Daoy (cell line): ENCODE data around the gene LYSMD1. TPM values are rescaled to one million over a fixed set of nuclear protein-coding genes. Genes with fewer than 3 reads are reported as not detected.
"Not testable (repeated sequence)": the region's sequence is repeated elsewhere in the genome, so short reads cannot be mapped to it uniquely, and the experiment has no call there.

Source experiments
- DNase-seq: peaks from one replicate; pipeline ENCODE4 v3.0.0-alpha.2; 2015; ENCODE audit warnings: low read depth
- total RNA-seq: library from RNA; depleted of rRNA; stranded (reverse); fragments of >200 nt; shearing (Covaris generic); gene quantifications from 2 replicates; pipeline ENCODE4 v1.2.3, GENCODE V29; 2014; rRNA removed

Gene LYSMD1
- 11.4 and 13.4 TPM in 2 replicates for total RNA-seq

DNA sequence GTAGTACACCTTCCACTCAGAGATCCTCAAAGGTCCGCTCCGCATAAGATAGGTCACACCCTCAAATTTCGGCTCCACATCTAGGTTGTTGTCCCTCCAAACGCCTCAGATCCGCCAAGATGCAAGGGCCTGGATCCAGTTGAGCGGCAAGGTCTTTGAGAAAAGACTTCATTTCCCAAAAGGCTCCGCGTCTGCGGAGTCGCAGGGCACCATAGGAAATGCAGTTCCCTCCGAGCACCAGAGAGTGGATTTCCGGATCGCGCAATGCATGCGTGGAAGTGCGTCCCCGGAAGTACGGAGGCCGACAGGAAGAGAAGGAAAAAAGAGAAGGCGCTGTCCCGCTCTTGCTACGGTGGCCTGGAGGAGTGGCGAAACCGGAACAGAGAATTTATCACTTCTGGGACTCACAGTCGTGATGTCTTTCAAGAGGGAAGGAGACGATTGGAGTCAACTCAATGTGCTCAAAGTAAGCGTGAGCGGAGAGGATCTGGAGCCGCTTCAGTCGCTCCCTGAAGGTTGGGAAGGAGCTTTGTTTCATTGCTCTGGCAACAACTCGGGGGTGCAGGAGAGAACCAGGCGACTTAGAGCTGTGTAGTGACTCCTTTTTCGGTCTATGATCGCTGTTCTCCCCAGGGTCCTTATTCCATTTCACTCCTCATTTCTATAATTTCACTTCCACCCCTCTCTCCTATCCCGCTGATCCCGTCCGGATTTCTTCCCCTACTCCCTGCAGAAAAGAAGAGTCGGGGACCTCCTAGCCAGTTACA lies at the start of gene LYSMD1, which contains the start of gene SCNM1:
TSS of gene LYSMD1 (minus strand) at position 165 of the 767 bp plus-strand sequence. CDS start 644 bp downstream, outside the sequence.
TSS of gene SCNM1 (plus strand) at position 407 of the 767 bp plus-strand sequence. CDS start at position 416, 9 bp downstream.
- DNase-seq, result peak; percentile 99

DNA sequence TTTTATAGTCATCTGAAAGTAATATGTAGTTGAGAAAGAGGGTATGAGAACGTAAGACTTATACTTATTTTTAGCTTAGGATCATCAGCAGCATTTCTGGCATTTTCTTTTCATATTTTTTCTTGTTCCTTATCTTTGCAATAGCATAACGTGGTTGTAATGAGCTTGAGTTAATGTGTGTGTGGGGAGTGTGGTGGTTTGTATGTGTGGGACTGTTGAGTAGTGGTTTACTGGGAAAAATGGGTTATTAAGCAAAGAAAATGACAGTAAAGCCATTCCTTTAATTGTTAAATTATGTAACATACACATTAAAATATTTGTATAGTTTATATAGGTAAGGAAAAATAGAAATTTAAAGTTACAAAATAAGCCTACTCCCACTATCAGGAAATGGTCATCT lies 47.9 kb upstream of the LYSMD1 start:
- no peak for DNase-seq

- DNase-seq, result no peak
Observed at GRCh38 chr1:151211972-151212705, 46.4 kb upstream of the LYSMD1 start.

- DNase-seq, result no peak
Observed at GRCh38 chr1:151210830-151211229, 45.1 kb upstream of the LYSMD1 start.

DNA sequence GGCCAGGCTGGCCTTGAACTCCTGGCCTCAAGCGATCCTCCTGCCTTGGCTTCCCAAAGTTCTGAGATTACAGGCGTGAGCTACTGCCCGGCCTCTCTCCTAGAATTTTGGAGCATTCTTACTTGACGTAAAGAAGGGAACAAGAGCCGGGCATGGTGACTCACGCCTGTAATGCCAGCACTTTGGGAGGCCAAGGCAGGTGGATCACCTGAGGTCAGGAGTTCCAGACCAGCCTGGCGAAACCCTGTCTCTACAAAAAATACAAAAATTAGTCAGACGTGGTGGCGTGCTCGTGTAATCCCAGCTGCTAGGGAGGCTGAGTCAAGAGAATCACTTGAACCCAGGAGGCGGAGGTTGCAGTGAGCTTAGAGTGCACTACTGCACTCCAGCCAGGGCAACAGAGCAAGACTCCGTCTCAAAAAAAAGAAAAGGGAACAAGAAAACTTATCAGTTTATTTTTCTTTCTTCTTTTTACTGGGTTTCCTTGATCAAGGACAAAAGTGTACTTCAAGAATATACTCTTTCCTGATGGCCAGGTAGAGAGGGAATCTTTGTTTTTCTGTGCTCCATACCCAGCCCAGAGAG lies 39.8 kb upstream of the LYSMD1 start:
- not testable (repeated sequence) for DNase-seq

- peak; percentile 63 for DNase-seq
Observed at GRCh38 chr1:151199873-151200581, 34.3 kb upstream of the LYSMD1 start.

DNA sequence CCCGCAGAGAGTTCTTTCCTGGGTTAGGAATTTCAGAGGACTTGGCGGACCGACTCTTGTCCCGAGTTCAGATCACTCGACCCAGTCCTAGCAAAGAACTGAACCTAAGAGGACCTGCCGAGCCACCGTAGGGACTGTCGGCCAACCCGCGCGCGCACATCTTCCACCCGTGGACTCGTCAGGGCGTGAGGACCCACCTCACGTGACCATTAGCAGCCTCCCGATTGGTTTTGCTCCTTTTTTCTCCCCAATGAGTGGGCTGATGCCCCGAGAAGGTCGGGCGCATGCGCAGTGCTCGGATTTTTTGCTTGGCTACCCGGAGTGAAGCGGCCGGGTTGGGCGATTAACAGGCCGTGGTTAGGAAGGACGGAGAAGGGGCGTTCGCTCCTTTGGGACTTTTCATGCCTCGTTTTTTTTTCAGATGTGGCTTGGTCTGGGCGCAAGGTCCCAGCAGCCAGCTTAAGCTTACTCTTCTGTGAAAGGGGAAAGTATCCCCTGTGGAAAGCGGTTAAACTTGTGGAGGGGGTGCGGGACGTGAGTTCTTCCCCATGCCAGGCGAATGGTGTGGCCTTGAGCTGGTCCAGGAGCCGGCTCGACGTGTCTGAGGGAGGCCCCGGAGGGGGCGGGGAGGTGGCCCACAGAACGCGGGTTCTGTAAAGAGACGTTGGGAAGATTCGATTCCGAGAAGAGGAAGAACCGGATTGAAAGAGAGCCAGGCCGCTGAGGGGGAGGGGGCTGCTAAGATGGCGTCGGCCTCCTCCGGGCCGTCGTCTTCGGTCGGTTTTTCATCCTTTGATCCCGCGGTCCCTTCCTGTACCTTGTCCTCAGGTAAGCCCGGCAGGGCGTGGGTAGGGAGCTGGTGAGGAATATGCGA lies 32.8 kb upstream of the LYSMD1 start, which contains the start of gene PIP5K1A:
TSS of gene PIP5K1A (plus strand) at position 299 of the 874 bp plus-strand sequence. CDS start at position 744, 445 bp downstream.
- peak; percentile 98 for DNase-seq

- peak; percentile 7 for DNase-seq
Observed at GRCh38 chr1:151197863-151198253, 32.2 kb upstream of the LYSMD1 start.

DNA sequence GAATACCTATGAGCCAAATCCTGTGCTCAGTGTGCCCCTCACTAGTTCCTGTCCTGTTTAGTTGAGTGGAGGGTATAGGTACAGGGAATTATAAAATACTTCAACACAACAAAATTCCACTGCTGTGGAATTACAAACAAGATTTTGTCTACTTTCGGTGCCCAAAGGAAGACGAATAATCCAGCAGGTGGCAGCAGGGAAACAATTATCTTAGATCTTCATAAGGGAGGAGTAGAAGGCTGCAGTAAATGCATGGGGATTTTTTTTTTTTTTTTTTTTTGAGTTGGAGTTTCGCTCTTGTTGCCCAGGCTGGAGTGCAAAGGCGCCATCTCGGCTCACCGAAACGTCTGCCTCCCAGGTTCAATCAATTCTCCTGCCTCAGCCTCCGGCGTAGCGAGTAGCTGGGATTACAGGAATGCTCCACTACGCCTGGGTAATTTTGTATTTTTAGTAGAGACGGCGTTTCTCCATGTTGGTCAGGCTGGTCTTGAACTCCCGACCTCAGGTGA lies 30.6 kb upstream of the LYSMD1 start:
- peak; percentile 80 for DNase-seq

DNA sequence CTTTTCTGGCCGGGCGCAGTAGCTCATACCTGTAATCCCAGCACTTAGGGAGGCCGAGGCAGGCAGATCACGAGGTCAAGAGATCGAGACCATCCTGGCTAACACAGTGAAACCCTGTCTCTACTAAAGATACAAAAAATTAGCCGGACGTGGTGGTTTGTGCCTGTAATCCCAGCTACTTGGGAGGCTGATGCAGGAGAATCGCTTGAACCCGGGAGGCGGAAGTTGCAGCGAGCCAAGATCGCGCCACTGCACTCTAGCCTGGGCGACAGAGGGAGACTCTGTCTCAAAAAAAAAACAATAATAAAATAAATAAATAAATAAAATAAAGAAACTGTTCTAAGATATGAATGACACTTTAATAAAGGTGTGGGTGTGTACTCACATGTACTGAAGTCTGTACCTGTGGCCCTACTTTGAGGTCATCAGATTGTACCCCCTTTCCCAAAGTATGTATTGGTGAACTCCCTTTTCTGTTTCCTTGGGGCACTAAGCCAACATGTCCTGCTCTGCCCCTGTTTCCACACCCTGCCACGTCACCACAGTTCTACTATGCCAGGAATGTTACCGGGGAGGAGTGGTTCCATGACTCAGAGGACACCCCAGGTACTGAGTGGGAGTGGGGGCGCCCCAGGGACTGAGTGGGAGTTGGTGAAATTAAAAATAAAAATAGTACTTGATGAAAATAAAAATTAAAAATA lies 29.3 kb upstream of the LYSMD1 start:
- peak; percentile 93 for DNase-seq

- DNase-seq, result no peak
Observed at GRCh38 chr1:151193856-151194255, 28.2 kb upstream of the LYSMD1 start.

DNA sequence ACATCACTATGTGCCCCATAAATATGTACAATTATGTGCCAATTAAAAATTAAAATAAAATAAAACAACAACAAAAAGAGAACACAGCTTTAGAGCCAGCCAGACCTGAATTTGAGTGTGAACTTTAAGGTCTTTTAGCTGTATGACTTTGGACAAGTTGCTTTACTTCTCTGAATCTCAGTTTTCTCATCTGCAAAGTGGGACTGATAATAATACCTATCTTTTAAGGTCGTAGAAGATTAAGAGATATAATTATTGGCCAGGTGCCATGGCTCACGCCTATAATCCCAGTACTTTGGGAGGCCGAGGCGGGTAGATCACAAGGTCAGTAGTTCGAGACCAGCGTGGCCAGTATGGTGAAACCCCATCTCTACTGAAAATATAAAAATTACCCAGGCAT lies 27.6 kb upstream of the LYSMD1 start:
- DNase-seq, result no peak

DNA sequence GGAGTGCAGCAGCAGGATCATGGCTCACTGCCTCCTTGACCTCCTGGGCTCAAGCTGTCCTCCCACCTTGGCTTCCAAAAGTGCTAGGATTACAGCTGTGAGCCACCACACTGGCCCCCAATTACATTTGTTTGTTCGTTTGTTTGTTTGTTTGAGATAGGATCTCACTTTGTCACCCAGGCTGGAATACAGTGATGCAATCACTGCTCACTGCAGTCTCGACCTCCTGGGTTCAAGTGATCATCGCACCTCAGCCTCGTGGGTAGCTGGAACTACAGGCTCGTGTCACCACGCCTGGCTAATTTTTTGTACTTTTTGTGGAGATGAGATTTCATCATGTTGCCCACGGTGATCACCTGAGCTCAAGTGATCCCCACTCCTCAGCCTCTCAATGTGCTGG lies 26.3 kb upstream of the LYSMD1 start:
- no peak for DNase-seq

DNA sequence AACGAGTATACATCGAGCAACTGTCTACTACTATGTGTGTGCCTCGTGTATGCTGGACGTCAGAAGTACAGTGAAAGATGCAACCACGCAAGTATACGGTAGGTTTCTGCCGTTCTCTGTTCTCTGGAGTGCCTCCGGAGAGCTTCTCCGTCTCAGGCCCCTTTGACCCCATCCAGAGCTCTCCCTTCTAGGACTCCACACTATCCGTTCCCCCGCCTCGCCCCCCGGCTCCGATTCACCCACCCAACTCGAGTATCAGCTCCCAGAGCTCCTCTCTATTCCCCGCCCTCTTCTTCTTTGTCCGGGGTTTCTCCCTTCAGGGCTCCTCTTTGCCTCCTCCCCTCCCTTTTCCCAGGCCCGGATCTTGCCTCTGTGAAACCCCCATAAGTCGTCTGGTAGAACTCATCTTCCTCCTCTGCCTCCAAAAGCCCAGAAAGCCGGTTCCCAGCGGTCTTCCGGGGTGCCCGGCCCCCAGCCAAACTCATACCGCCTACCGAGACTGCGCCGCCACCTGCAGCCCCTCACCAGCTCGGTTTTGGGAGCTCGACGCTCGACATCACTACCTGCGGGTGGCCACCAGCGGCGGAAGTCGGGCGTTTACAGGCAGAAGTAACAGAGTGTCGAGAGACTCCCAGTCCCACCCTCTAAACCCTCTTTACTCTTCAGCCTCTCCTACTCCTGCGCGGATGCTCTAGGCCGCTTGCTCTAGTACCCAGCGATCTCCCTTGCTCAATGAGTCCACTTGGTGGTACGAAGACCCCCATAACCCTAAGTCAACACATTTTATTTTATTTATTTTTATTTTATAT lies 24.1 kb upstream of the LYSMD1 start, which contains the start of gene VPS72:
TSS of gene VPS72 (minus strand) at position 561 of the 809 bp plus-strand sequence. CDS start at position 485, 76 bp downstream.
- DNase-seq, result peak; percentile 93

GRCh38 chr1:151188667-151189066 lies 23.0 kb upstream of the LYSMD1 start:
- not testable (repeated sequence) for DNase-seq

GRCh38 chr1:151187205-151187604 lies 21.5 kb upstream of the LYSMD1 start:
- no peak for DNase-seq

DNA sequence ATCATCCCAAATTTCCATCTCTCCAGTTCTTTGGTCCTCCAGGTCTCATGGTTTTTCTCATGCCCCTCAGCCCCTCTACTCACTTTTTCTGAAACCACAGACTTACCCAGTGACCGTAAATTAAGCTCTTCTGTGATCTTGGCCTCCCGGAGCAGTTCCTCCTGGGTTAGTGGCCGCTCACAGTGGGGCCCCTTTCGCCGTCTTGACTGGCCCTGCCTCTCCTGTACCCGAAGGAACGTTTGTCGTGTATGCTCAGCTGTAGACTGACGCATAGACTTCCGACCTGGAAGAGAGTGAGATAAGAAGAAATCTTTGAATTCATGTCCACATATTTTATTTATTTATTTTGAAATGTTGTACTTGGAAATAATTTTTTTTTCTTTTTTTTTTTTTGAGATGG lies 18.5 kb upstream of the LYSMD1 start:
- no peak for DNase-seq

GRCh38 chr1:151176514-151177045 lies 10.9 kb upstream of the LYSMD1 start:
- no peak for DNase-seq

DNA sequence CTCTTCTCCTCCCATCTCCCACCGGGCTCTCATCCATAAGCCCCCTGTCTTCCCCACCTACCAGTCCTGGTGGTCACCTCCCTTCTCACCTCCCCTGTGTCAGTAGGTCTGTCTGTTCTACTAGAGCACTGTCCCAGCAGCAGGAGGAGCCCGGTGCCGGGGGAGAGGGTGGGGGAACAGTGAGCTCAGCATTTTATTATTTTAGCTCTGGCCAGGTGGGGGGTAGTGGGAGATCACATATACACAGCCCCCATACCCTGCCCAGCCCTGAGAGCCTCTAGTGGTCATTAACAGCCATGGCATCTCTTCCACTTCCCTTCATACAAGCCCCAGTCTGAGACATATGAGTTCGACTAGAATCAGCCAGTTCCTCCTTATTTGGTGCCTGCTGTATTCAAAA lies 10.2 kb upstream of the LYSMD1 start, which contains the start of gene TMOD4:
TSS of gene TMOD4 (minus strand) at position 119 of the 400 bp plus-strand sequence. CDS start 1,106 bp downstream, outside the sequence.
- DNase-seq, result no peak
